Measurements from ENCODE around the gene AFAP1L2.

AFAP1L2 gene, protein sequence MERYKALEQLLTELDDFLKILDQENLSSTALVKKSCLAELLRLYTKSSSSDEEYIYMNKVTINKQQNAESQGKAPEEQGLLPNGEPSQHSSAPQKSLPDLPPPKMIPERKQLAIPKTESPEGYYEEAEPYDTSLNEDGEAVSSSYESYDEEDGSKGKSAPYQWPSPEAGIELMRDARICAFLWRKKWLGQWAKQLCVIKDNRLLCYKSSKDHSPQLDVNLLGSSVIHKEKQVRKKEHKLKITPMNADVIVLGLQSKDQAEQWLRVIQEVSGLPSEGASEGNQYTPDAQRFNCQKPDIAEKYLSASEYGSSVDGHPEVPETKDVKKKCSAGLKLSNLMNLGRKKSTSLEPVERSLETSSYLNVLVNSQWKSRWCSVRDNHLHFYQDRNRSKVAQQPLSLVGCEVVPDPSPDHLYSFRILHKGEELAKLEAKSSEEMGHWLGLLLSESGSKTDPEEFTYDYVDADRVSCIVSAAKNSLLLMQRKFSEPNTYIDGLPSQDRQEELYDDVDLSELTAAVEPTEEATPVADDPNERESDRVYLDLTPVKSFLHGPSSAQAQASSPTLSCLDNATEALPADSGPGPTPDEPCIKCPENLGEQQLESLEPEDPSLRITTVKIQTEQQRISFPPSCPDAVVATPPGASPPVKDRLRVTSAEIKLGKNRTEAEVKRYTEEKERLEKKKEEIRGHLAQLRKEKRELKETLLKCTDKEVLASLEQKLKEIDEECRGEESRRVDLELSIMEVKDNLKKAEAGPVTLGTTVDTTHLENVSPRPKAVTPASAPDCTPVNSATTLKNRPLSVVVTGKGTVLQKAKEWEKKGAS

DNA sequence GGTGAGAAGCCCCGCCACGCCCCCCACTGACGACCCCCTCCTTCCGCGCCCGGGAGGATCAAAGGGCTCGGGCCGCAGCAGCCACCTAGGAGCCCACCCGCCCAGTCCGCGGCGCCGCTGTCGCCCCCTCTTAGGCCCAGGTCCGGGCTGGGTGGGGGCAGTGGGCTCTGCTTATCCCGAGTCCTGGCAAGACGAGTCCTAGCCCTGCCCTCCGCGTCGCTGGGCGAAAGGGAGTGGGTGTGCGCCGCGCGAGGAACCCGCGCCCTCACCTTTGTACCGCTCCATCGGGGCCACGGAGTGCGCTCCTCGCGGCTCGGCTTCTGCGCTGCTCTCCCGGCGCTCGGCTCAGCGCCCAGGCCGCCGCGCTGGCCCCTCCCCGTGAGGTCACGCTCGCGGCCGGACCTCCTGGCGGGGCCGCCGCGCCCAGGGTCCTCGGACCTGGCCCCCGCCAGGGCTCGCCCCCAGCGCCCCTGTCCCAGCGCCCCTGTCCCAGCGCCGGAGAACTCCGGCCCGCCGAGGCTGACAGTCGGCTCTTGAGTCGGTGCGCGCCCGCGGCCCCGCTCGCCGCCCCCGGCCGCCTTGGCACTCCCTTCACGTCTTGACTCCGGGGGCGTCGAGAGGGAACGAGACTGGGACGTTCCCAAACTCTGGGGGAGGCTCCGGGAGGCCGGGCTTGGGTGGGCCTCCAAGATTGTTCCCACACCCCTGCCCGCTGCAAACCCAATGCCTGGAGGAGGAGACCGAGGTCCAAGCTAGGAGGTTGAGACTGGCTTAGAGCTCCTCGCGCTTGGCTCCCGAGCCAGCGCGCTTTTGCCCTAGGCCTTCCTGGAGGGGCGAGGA is at the start of gene AFAP1L2:
AFAP1L2 (minus strand) TSS at position 332 of the 840 bp plus-strand sequence; CDS start at position 285, 47 bp downstream.
- peak within 1 kb of the TSS; percentile 67 for H3K9ac ChIP-seq (ENCODE audit: low read length)
- peaks cover 17% of the 10 kb centered on the region for H3K4me1 ChIP-seq (ENCODE audit: control insufficient read depth, insufficient read depth, low read length)
- H3K36me3 ChIP-seq (ENCODE audit: control insufficient read depth, insufficient read depth, low read length) = no peaks in the 10 kb centered on the region
- H3K9me3 ChIP-seq (ENCODE audit: control insufficient read depth, low read length) = no peaks in the 10 kb centered on the region
- H3K4me3 ChIP-seq (ENCODE audit: low read length) = peak within 1 kb of the TSS; percentile 26
- H3K27me3 ChIP-seq (ENCODE audit: control insufficient read depth, insufficient read depth, low read length) = peaks cover 15% of the 10 kb centered on the region

DNA sequence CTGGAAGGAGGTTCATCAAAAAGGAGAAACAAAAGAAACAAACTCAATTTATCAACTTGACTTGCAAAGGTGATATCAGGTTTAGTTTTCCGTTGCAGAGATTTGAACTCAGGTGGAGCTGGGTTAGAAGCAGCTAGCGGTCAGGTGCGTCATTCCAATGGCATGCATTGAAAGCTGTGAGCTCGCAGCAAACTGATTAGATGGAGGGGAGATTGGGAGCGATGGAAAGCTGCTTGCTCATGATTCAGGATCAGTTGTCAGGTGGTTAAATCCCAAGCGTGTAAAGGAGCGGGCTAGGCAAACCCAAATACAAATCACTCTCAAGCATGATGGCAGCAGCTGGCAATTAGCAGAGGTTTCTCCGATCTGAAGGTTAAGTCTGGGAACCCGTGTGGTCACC is 49.3 kb upstream of the AFAP1L2 start:
- peaks cover 17% of the 10 kb centered on the region for H3K36me3 ChIP-seq (ENCODE audit: control insufficient read depth, insufficient read depth, low read length)

DNA sequence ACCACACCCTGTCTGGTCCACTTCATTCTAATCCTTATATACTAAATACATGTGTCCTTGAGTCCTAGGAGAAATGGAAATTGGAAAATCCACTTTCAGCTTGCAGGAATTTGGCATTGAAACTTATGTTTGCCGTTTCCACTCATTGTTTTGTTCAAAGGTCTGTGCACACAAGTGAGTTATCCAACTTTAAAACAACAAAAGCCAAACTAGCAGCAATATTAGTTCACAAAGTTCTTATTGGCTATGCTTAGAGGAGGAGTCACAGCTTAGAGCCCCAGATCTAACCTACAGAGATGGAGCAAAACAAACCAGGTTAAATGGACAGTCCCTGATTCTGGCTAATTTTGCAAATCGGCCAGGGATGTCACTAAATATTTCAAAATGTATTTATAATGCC is 44.6 kb upstream of the AFAP1L2 start:
- Histone ChIP-seq H3K4me3 (ENCODE audit: low read length) (no peak overlapping the region), H3K9me3 (ENCODE audit: control insufficient read depth, low read length) (no peaks in the 10 kb centered on the region), H3K9ac (ENCODE audit: low read length) (no peak overlapping the region), H3K36me3 (ENCODE audit: control insufficient read depth, insufficient read depth, low read length) (peaks cover 15% of the 10 kb centered on the region), H3K27me3 (ENCODE audit: control insufficient read depth, insufficient read depth, low read length) (no peaks in the 10 kb centered on the region), H3K4me1 (ENCODE audit: control insufficient read depth, insufficient read depth, low read length) (no peaks in the 10 kb centered on the region)

More for the DNA sequence above, 49.3 kb upstream of the AFAP1L2 start:
- no peaks in the 10 kb centered on the region for H3K4me1 ChIP-seq (ENCODE audit: control insufficient read depth, insufficient read depth, low read length)
- no peaks in the 10 kb centered on the region for H3K27me3 ChIP-seq (ENCODE audit: control insufficient read depth, insufficient read depth, low read length)
- H3K9ac ChIP-seq (ENCODE audit: low read length) = no peak overlapping the region
- H3K9me3 ChIP-seq (ENCODE audit: control insufficient read depth, low read length) = no peaks in the 10 kb centered on the region
- no peak overlapping the region for H3K4me3 ChIP-seq (ENCODE audit: low read length)

DNA sequence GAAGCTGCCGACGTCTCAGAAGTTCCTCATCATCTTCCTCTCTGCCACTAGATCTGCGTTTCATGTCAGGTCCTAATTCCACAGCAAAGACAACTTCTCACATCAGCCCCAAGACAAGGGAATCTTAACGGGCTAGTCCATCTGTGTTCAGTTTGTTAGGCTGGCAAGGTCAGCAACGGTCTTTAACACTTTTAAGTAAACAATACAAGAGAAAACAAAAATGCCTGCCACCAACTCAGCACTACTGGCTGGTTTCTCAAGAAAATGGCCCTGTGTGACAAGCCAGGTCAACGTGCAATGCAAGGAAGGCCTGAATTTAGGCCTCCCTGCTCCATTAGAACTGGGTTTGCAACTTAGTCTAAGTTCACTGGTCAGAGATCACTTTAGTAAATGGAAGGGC is 41.0 kb upstream of the AFAP1L2 start:
- Histone ChIP-seq H3K27me3 (ENCODE audit: control insufficient read depth, insufficient read depth, low read length) (no peaks in the 10 kb centered on the region), H3K36me3 (ENCODE audit: control insufficient read depth, insufficient read depth, low read length) (peaks cover 13% of the 10 kb centered on the region), H3K9ac (ENCODE audit: low read length) (no peak overlapping the region), H3K9me3 (ENCODE audit: control insufficient read depth, low read length) (no peaks in the 10 kb centered on the region), H3K4me3 (ENCODE audit: low read length) (no peak overlapping the region), H3K4me1 (ENCODE audit: control insufficient read depth, insufficient read depth, low read length) (no peaks in the 10 kb centered on the region)

DNA sequence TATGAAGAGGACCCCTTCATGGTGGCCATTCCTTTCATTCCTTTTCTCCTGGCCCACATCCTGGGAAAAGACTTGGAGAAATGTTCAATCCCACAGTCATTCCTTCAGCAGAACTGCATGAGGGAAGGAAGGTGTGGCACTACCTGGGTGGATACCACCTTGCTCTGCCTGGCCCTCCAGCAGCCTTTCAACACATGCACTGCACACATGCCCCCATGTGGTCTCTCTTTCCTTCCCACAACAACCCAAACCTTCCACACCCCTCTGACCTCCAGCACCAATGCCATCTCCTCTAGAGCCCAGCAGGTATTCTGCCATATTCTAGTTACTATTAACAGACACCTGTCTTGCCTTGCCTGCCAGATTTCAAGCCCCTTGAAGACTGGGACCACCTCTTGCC is 40.5 kb upstream of the AFAP1L2 start:
- H3K4me3 ChIP-seq (ENCODE audit: low read length) = no peak overlapping the region
- no peaks in the 10 kb centered on the region for H3K9me3 ChIP-seq (ENCODE audit: control insufficient read depth, low read length)
- no peak overlapping the region for H3K9ac ChIP-seq (ENCODE audit: low read length)
- no peaks in the 10 kb centered on the region for H3K4me1 ChIP-seq (ENCODE audit: control insufficient read depth, insufficient read depth, low read length)
- peaks cover 12% of the 10 kb centered on the region for H3K36me3 ChIP-seq (ENCODE audit: control insufficient read depth, insufficient read depth, low read length)
- no peaks in the 10 kb centered on the region for H3K27me3 ChIP-seq (ENCODE audit: control insufficient read depth, insufficient read depth, low read length)

DNA sequence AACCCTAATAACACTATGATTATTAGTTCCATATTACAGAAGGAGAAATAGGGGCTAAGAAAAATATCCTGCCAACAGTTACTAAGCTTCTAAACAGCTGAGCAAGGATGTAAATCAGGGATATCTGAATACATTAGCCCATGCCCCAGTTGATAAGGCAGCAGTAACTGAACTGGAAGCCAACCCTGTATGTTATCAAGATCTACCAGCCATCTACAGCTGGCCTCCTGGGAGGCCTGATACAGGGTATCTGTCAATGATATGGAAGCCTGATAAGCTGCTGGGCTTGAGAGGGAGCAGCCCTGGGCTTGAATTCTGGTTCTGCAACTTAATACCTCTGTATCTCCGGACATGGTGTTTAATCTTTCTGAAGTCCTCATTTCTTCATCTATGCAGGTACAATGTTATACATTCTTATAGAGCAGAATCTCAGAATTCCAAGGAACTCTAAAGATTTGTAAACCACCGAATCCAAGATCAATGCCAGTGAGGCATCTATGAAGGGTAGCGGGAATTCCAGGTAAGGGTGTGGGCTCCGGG is 37.9 kb upstream of the AFAP1L2 start:
- no peaks in the 10 kb centered on the region for H3K27me3 ChIP-seq (ENCODE audit: control insufficient read depth, insufficient read depth, low read length)
- H3K4me1 ChIP-seq (ENCODE audit: control insufficient read depth, insufficient read depth, low read length) = no peaks in the 10 kb centered on the region
- H3K9me3 ChIP-seq (ENCODE audit: control insufficient read depth, low read length) = no peaks in the 10 kb centered on the region
- no peak overlapping the region for H3K9ac ChIP-seq (ENCODE audit: low read length)
- H3K36me3 ChIP-seq (ENCODE audit: control insufficient read depth, insufficient read depth, low read length) = peaks cover 20% of the 10 kb centered on the region
- H3K4me3 ChIP-seq (ENCODE audit: low read length) = no peak overlapping the region

DNA sequence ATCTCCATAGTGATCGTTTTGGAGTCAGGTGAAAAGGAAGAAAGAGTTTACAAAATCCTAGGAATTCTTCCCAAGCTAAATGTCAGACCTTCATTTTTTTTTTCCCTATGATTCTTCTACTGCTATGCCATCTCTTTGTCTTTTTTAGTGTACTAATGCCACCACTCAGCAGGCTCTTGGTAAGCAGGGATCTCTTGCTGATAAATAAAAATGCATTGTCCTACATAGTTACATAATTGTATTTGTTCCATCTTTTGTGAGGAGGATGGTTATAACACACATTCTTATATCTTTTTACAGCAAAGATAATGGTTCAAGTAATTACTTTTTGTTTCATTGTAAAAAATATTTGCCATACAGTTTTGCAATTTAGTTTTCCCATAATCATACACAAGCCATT is 36.8 kb upstream of the AFAP1L2 start:
- H3K4me1 ChIP-seq (ENCODE audit: control insufficient read depth, insufficient read depth, low read length) = no peaks in the 10 kb centered on the region
- H3K4me3 ChIP-seq (ENCODE audit: low read length) = no peak overlapping the region
- no peak overlapping the region for H3K9ac ChIP-seq (ENCODE audit: low read length)
- H3K36me3 ChIP-seq (ENCODE audit: control insufficient read depth, insufficient read depth, low read length) = peaks cover 20% of the 10 kb centered on the region
- H3K9me3 ChIP-seq (ENCODE audit: control insufficient read depth, low read length) = no peaks in the 10 kb centered on the region
- H3K27me3 ChIP-seq (ENCODE audit: control insufficient read depth, insufficient read depth, low read length) = no peaks in the 10 kb centered on the region

DNA sequence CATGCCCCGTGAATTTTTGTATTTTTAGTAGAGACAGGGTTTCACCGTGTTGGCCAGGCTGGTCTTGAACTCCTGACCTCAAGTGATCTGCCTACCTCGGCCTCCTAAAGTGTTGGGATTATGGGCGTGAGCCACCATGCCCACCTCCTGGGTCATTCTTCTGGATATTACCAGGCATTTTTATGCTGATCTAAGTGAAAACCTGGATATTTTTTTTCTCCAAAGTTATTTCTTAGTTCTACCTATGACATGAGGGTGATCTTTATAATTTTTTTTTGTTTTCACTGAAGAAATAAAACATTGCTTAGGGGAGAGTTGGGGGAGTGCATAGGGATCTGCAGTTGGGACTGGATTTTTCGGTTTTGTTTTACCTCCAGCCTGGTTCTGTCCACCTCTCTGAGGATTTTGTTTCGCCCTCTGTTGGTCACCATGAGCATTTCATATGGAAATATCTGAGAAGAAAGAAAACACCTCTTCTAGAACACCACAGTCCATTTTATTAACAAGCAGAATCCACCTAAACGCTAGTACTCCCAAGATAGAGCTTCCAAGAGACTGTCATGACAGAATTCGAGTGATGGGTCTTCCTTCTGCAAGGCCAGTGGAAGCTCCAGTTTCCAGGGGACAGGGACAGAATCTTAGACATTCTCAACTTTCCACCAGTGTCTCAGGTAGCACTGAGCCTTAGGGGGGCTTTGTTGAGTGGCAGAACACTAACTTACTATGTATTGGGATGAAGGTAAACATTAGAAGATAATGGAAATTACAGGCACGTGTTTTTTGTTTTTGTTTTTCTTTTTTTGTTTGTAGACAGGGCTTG is 33.4 kb upstream of the AFAP1L2 start:
- Histone ChIP-seq H3K9ac (ENCODE audit: low read length) (no peak overlapping the region), H3K4me1 (ENCODE audit: control insufficient read depth, insufficient read depth, low read length) (no peaks in the 10 kb centered on the region), H3K36me3 (ENCODE audit: control insufficient read depth, insufficient read depth, low read length) (peaks cover 16% of the 10 kb centered on the region), H3K4me3 (ENCODE audit: low read length) (no peak overlapping the region), H3K9me3 (ENCODE audit: control insufficient read depth, low read length) (no peaks in the 10 kb centered on the region), H3K27me3 (ENCODE audit: control insufficient read depth, insufficient read depth, low read length) (no peaks in the 10 kb centered on the region)

DNA sequence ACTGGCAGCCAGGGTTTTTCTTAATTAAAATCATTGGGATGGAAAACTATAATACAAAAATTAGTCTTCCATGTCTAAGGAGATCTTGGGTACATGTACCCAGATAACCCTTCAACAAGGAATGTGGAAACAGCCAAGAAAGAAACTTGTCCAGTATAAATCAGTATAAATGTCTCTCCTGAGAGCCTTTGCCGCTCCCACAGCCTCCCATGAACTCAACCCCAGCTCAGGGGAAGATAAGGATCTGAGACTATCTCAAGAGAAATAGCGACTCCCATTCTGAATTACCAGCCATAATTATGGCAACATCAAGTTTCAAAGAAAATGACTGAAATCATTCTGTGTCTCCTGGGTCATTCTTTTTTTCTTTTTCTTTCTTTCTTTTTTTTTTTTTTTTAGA is 32.6 kb upstream of the AFAP1L2 start:
- no peaks in the 10 kb centered on the region for H3K9me3 ChIP-seq (ENCODE audit: control insufficient read depth, low read length)
- H3K9ac ChIP-seq (ENCODE audit: low read length) = no peak overlapping the region
- no peak overlapping the region for H3K4me3 ChIP-seq (ENCODE audit: low read length)
- peaks cover 16% of the 10 kb centered on the region for H3K36me3 ChIP-seq (ENCODE audit: control insufficient read depth, insufficient read depth, low read length)
- H3K27me3 ChIP-seq (ENCODE audit: control insufficient read depth, insufficient read depth, low read length) = no peaks in the 10 kb centered on the region
- no peaks in the 10 kb centered on the region for H3K4me1 ChIP-seq (ENCODE audit: control insufficient read depth, insufficient read depth, low read length)

DNA sequence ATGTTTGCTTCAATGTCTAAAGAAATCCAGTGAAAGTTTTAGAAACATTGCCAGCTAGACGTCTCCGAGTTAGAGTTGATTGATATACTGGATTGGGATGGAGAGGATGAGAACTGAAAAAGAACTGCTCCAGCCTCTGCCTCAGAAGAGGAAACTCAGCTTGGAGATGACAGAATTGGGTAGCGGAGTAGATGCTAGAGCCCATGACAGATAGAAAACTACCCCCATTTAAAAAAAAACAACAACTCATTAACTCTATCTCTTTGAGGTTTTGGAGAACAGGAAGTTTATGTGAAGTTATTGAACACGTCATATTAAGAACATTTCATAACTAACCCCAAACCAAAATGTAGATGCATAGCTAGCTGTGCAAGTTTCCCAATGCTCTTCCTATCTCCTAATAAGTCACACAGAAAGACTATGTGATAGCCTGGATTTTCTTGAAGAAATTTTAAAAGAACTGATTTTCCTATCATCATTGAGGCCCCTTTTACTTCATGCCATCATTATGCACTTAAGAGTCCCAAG is 28.3 kb upstream of the AFAP1L2 start:
- Histone ChIP-seq H3K27me3 (ENCODE audit: control insufficient read depth, insufficient read depth, low read length) (no peaks in the 10 kb centered on the region), H3K36me3 (ENCODE audit: control insufficient read depth, insufficient read depth, low read length) (no peaks in the 10 kb centered on the region), H3K9ac (ENCODE audit: low read length) (no peak overlapping the region), H3K4me1 (ENCODE audit: control insufficient read depth, insufficient read depth, low read length) (peaks cover under 1% of the 10 kb centered on the region), H3K4me3 (ENCODE audit: low read length) (no peak overlapping the region), H3K9me3 (ENCODE audit: control insufficient read depth, low read length) (no peaks in the 10 kb centered on the region)

All from mucosa of stomach (tissue), 1 donor.